ENCODE data around the gene FHIT. TPM values are rescaled to one million over a fixed set of nuclear protein-coding genes. Genes with fewer than 3 reads are reported as not detected.

FHIT gene
- total and polyA plus RNA-seq, 2 of the 4 experiments (the other 2 are of a cell fraction) = 0.07 TPM; not detected in 1

- no peak overlapping the region for H4K91ac ChIP-seq (ENCODE audit: insufficient read depth, low read depth, low read length)
- 0 out of 2 replicates have a peak, but pooled peaks cover 5% of the 10 kb centered on the region for H3K9me1 ChIP-seq (ENCODE audit: insufficient read depth, low read length)
- DNase-seq = no peak
- dilution Hi-C loops (cut with HindIII; ENCODE audit: low sequenced_read_pairs, unreplicated experiment) = no loop called here
- in situ Hi-C loops (cut with MboI; ENCODE audit: low sequenced_read_pairs) = no loop called here
- BruUV-seq (replicated peaks) = no TSS peak
- H3K9me3 ChIP-seq (ENCODE audit: control insufficient read depth, insufficient read depth, low read length) = no peaks in the 10 kb centered on the region
- no peak overlapping the region for H2AK5ac ChIP-seq (ENCODE audit: low read depth, low read length)
- H3K4me1 ChIP-seq (ENCODE audit: control insufficient read depth, insufficient read depth, low read length) = peaks cover 3% of the 10 kb centered on the region; the same call in 1 of the 2 replicates
- TF ChIP-seq POLR2A (IDR thresholded peaks at IDR 0.05; ENCODE audit: low read depth, low read length) (no peak), FOS (IDR thresholded peaks at IDR 0.05; ENCODE audit: low read depth, low read length) (no peak)
- H2BK15ac ChIP-seq (ENCODE audit: low read depth, low read length) = no peak overlapping the region
- no peak overlapping the region for H3K56ac ChIP-seq (ENCODE audit: extremely low read depth, insufficient read depth, low read length)
- H2AK9ac ChIP-seq (replicated peaks; ENCODE audit: low read depth, low read length, poor library complexity) = no peak overlapping the region
- no peaks in the 10 kb centered on the region for H3K27me3 ChIP-seq (ENCODE audit: control insufficient read depth, insufficient read depth, low read length)
- H2AFZ ChIP-seq (replicated peaks; ENCODE audit: low read length, poor library complexity) = no peak overlapping the region
- H3K23ac ChIP-seq (ENCODE audit: low read depth, low read length) = no peak overlapping the region
- intact Hi-C loops (cut with micrococcal nuclease) = no loop called here
- no peak overlapping the region for H4K8ac ChIP-seq (ENCODE audit: low read depth in 2 of 2, low read length in 2 of 2)
- no peak overlapping the region for H3K9ac ChIP-seq (ENCODE audit: low read depth, low read length)
- H3K27ac ChIP-seq (ENCODE audit: insufficient read depth, low read length) = no peak overlapping the region
- H2BK20ac ChIP-seq (ENCODE audit: low read depth, low read length) = no peak overlapping the region
- H3K4ac ChIP-seq (ENCODE audit: low read depth, low read length) = no peak overlapping the region
- no peak overlapping the region for H4K5ac ChIP-seq (ENCODE audit: low read depth, low read length)
- H2BK120ac ChIP-seq (ENCODE audit: low read depth, low read length) = no peak overlapping the region
- no peaks in the 10 kb centered on the region for H3K36me3 ChIP-seq (ENCODE audit: control insufficient read depth, insufficient read depth, low read length)
- H3K18ac ChIP-seq (ENCODE audit: low read depth, low read length) = no peak overlapping the region
- no peak for ATAC-seq (ENCODE audit: low read depth)
- WGBS, 2 experiments (ENCODE audit: extremely low coverage in 2 of 2, insufficient read length in 1 of 2) = 100% methylated on average over 1 of the region's 3 CpGs; no CpG with 5 or more reads in 1 of the 2 experiments
- H3K4me3 ChIP-seq (ENCODE audit: insufficient read depth, low read depth, low read length) = no peak overlapping the region
- H3K79me1 ChIP-seq (ENCODE audit: low read depth in 1 of 2, low read length in 2 of 2) = no peaks in the 10 kb centered on the region
- no peak overlapping the region for H2BK5ac ChIP-seq (ENCODE audit: low read depth, low read length, poor library complexity, severe bottlenecking)
- H3K4me2 ChIP-seq (ENCODE audit: low read depth, low read length) = no peak overlapping the region
- ChIA-PET POLR2A (ENCODE audit: unreplicated experiment) (interaction anchor here (0.7 kb wide), 1 partner anchor 629 kb away, joined by 9 read pairs; no protein-coding TSS in a partner anchor), CTCF (no interaction called here)
- no peak overlapping the region for H3K14ac ChIP-seq (replicated peaks; ENCODE audit: low read depth, low read length)
- H4K20me1 ChIP-seq (ENCODE audit: insufficient read depth, low read length) = no peaks in the 10 kb centered on the region
These were observed 1459.4 kb downstream of the FHIT start for GRCh38 chr3:59791774-59792308.
